ENCODE data around the gene TRIP13. TPM values are rescaled to one million over a fixed set of nuclear protein-coding genes. Genes with fewer than 3 reads are reported as not detected.
"Not testable (repeated sequence)": the region's sequence is repeated elsewhere in the genome, so short reads cannot be mapped to it uniquely, and the experiment has no call there.

The TRIP13 gene
- total and polyA plus RNA-seq, 10 of the 15 experiments (the other 5 are each of a cell fraction or from before 2014, with no cell fraction given) = 15.1 to 64.9 (median 32.2) TPM

DNA sequence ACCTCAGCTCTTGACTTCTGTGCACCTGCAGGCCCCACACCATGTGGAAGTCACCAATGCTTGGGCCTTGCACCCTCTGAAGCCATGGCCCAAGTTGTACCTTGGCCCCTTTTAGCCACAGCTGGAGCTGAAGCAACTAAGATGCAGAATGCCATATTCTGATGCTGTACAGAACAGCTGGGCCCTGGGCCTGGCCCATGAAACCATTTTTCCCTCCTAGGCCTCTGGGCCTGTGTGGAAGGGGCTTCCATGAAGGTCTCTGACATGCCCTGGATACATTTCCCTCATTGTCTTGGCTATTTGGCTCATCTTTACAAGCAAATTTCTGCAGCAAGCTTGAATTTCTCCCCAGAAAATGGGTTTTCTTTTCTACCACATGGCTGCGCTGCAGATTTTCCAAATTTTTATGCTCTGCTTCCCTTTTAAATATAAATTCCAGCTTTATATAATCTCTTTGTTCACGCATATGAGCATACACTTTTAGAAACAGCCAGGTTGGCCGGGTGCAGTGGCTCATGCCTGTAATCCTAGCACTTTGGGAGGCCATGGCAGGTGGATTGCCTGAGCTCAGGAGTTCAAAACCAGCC is 41.8 kb downstream of the TRIP13 start:
- H3K9me3 ChIP-seq (replicated peaks; ENCODE audit: control insufficient read depth, insufficient read depth, low read length); POLR2A ChIA-PET; FAIRE-seq; H3K4me3 ChIP-seq; BruUV-seq (replicated peaks); H3K4me2 ChIP-seq (ENCODE audit: control insufficient read depth, insufficient read depth); ATAC-seq; H4K20me1 ChIP-seq (ENCODE audit: control insufficient read depth, insufficient read depth); intact Hi-C loops (cut with micrococcal nuclease; ENCODE audit: unreplicated experiment); H3K27me3 ChIP-seq (replicated peaks in 1 of 2; ENCODE audit: control insufficient read depth in 2 of 2, insufficient read depth in 2 of 2, low read length in 1 of 2); H3K36me3 ChIP-seq (ENCODE audit: control insufficient read depth in 2 of 2, insufficient read depth in 2 of 2, low read length in 1 of 2); H3K4me1 ChIP-seq (ENCODE audit: control insufficient read depth, insufficient read depth, low read length); DNase-seq (ENCODE audit: low read depth, low spot score); H3K9ac ChIP-seq (ENCODE audit: control insufficient read depth, insufficient read depth, low read length); SMC1A ChIA-PET (ENCODE audit: uncharacterized antibody, unreplicated experiment); H3K79me2 ChIP-seq (ENCODE audit: control insufficient read depth, insufficient read depth, low read length); H3K27ac ChIP-seq (ENCODE audit: control insufficient read depth, insufficient read depth); H2AFZ ChIP-seq (ENCODE audit: control insufficient read depth, low read depth, low read length): not testable (repeated sequence)
- WGBS (ENCODE audit: insufficient coverage, insufficient replicate concordance, low lambda C conversion rate, missing lambda C conversion rate) = 49% methylated on average over 3 of the region's 3 CpGs
- ChIA-PET RAD21 (ENCODE audit: unreplicated experiment) (interaction anchor here (0.5 to 1.4 kb wide), 3 partner anchors 10 to 199 kb away, joined by 3 read pairs; no protein-coding TSS in a partner anchor), CTCF (interaction anchor here (0.6 to 4.2 kb wide), 7 partner anchors 10 to 710 kb away, joined by 3 to 21 read pairs (median 4); no protein-coding TSS in a partner anchor)
- in situ Hi-C loops (cut with MboI) = loop anchor here (10.0 kb wide), 1 partner anchor 720 kb away; no protein-coding TSS in a partner anchor

GRCh38 chr5:935510-936084 is 42.9 kb downstream of the TRIP13 start:
- TF ChIP-seq ZNF384 (IDR thresholded peaks at IDR 0.05; ENCODE audit: borderline replicate concordance, low read depth, low read length) = no peak
- no peak for TF ChIP-seq NFIC (IDR thresholded peaks at IDR 0.05; ENCODE audit: low read depth, low read length)
- peak; percentile 38; the same call in 1 of the 2 replicates for TF ChIP-seq SPI1 (IDR thresholded peaks at IDR 0.05; ENCODE audit: borderline replicate concordance, insufficient read depth, low read depth, low read length)
- no peak for TF ChIP-seq MYB (IDR thresholded peaks at IDR 0.05; ENCODE audit: borderline replicate concordance, low read depth, low read length)
- no peak for TF ChIP-seq REST (IDR thresholded peaks at IDR 0.05; ENCODE audit: low read depth, low read length)
- Histone ChIP-seq H3K4me3 (no peak overlapping the region), H3K27me3 (replicated peaks in 1 of 2; ENCODE audit: control insufficient read depth in 2 of 2, insufficient read depth in 2 of 2, low read length in 1 of 2) (no peaks in the 10 kb centered on the region), H3K4me1 (ENCODE audit: control insufficient read depth, insufficient read depth, low read length) (no peaks in the 10 kb centered on the region), H2AFZ (ENCODE audit: control insufficient read depth, low read depth, low read length) (no peak overlapping the region), H3K79me2 (ENCODE audit: control insufficient read depth, insufficient read depth, low read length) (no peaks in the 10 kb centered on the region), H3K4me2 (ENCODE audit: control insufficient read depth, insufficient read depth) (no peak overlapping the region), H3K9ac (ENCODE audit: control insufficient read depth, insufficient read depth, low read length) (no peak overlapping the region), H3K27ac (ENCODE audit: control insufficient read depth, insufficient read depth) (no peak overlapping the region), H3K36me3 (ENCODE audit: control insufficient read depth in 2 of 2, insufficient read depth in 2 of 2, low read length in 1 of 2) (no peaks in the 10 kb centered on the region), H3K9me3 (replicated peaks; ENCODE audit: control insufficient read depth, insufficient read depth, low read length) (no peaks in the 10 kb centered on the region), H4K20me1 (ENCODE audit: control insufficient read depth, insufficient read depth) (no peaks in the 10 kb centered on the region)
- ATAC-seq (no peak), FAIRE-seq (no peak), DNase-seq (ENCODE audit: low read depth, low spot score) (no peak)
- CTCF ChIA-PET = interaction anchor here (0.9 to 4.2 kb wide), 4 partner anchors 11 to 232 kb away, joined by 3 to 21 read pairs (median 5); no protein-coding TSS in a partner anchor
- SMC1A ChIA-PET (ENCODE audit: uncharacterized antibody, unreplicated experiment) = no interaction called here
- in situ Hi-C loops (cut with MboI) = loop anchor here (10.0 kb wide), 1 partner anchor 719 kb away; no protein-coding TSS in a partner anchor
- RAD21 ChIA-PET (ENCODE audit: unreplicated experiment) = no interaction called here
- 16% methylated on average over 5 of the region's 5 CpGs for WGBS (ENCODE audit: insufficient coverage, insufficient replicate concordance, low lambda C conversion rate, missing lambda C conversion rate)
- BruUV-seq (replicated peaks) = no TSS peak
- intact Hi-C loops (cut with micrococcal nuclease; ENCODE audit: unreplicated experiment) = no loop called here
- POLR2A ChIA-PET = no interaction called here

All from GM12878 (cell line).